NCI-H2196 (cell line): ENCODE data around the gene P2RY8.
"Not testable (repeated sequence)": the region's sequence is repeated elsewhere in the genome, so short reads cannot be mapped to it uniquely, and the experiment has no call there.

Source experiments
- DNase-seq: peaks from one replicate; lab custom pipeline; 2025; ENCODE audit not compliant: unreplicated experiment; lab: John Stamatoyannopoulos, UW

The P2RY8 gene

GRCh38 chrX:1488141-1488540, 48.8 kb downstream of the P2RY8 start:
- DNase-seq: no peak

DNA sequence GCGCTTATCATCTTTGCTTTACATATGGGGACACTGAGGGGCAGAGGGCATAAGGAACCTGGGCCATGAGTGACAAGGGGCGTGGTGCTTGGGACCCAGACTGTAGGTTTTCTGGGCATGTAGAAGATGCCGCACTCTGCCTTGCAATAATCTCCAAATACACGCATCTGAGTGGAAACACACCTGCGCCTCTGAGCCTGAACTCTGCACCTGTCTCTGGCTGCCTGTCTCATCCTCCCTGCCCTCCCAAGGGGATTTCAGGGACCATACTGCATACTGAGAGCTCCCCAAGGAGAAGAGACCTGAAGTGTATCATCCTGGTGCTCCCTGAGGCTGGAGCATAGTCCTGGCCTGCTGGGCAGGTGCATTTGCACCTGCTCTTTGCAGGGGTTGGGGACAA, 49.6 kb downstream of the P2RY8 start:
- DNase-seq: no peak

DNA sequence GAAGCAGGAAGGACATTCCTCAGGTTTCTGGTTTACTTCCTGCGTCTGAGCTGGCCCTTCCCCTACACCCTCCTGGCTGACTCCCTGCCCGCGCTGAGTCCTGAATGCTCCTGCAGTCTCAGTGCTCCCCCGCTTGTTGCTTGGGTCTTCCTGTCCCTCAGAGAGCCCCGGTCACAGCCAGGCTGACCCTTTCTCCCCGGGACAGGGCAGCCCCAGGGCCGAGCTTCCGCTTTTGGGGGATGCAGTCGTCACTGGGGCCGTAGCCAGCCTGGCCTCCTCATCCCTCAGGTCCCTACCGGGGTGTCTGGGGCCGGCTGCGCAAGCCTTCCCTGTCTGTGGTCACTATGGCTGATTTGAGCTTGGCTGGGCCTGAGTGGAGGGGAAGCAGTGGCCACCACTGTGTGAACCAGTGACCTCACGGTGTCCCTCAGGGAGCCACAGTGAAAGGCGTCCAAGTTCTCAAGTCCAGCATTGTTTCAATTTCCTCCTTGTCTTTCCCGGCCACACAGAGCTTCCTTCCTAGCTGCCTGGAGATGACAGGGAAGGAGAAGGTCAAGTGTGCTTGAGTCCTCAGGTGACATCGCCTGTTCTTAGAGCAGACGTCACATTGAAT, 50.1 kb downstream of the P2RY8 start:
- DNase-seq: no peak

GRCh38 chrX:1486177-1486576, 50.8 kb downstream of the P2RY8 start:
- no peak for DNase-seq

DNA sequence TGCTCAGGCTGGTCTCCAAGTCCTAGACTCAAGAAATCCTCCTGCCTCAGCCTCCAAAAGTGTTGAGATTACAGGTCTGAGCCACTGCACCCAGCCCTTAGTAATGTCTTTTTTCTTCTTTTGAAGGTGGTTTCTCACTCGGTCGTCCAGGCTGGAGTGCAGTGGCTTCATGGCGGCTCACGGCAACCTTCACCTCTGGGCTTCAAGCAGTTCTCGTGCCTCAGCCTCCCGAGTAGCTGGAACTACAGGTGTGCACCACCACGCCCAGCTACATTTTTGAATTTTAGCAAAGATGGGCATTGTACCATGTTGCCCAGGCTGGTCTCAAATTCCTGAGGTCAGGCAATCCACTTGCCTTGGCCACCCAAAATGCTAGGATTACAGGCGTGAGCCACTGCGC, 52.0 kb downstream of the P2RY8 start:
- DNase-seq: no peak

DNA sequence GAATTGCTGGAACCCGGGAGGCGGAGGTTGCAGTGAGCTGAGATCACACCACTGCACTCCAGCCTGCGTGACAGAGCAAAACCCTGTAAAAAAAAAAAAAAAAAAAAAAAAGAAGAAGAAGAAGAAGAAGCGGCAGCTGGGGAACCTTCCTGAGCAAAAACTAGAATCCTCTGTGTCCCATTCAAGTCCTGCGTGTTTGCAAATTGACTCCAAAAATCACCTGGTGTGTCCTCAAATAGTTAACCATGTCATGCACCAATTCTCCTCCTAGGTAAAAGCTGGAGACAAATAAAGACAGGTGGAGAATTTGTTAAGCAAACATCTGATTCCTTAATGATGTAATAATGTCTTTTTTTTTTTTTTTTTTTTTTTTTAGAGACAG, 52.4 kb downstream of the P2RY8 start:
- DNase-seq: no peak

- DNase-seq: no peak
These were observed 52.9 kb downstream of the P2RY8 start for GRCh38 chrX:1483843-1484637.

DNA sequence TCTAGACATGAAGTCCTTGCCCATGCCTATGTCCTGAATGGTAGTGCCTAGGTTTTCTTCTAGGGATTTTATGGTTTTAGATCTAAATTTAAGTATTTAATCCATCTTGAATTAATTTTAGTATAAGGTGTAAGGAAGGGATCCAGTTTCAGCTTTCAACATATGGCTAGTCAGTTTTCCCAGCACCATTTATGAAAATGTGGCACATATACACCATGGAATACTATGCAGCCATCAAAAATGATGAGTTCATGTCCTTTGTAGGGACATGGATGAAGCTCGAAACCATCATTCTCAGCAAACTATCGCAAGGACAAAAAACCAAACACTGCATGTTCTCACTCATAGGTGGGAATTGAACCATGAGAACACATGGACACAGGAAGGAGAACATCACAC, 54.5 kb downstream of the P2RY8 start:
- DNase-seq: not testable (repeated sequence)

- DNase-seq: no peak
These were observed 55.1 kb downstream of the P2RY8 start for GRCh38 chrX:1481636-1482529.

DNA sequence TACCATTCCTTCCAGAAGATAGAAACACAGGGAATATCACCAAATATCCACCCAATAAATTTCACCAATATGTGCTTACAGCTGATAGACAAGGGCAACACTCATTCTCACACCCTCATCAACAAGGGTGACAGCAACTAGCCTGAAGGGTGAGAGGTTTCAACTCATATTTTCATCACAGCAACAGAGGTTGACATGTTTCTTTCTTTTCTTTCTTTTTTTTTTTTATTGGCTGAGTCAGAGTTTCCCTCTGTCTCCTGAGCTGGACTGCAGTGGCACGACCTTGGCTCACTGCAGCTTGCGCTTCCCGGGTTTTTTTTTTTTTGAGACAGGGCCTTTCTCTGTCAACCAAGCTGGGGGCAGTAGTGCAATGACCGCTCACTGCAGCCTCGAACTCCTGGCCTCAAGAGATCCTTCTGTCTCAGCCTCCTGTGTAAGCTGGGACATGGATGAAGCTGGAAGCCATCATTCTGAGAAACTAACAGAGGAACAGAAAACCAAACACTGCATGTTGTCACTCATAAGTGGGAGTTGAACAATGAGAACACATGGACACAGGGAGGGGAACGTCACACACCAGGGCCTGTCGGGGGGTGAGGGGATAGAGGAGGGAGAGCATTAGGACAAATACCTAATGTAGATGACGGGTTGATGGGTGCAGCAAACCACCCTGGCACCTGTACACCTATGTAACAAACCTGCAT, 56.8 kb downstream of the P2RY8 start:
- no peak for DNase-seq

GRCh38 chrX:1477801-1478458, 59.1 kb downstream of the P2RY8 start:
- DNase-seq: no peak

DNA sequence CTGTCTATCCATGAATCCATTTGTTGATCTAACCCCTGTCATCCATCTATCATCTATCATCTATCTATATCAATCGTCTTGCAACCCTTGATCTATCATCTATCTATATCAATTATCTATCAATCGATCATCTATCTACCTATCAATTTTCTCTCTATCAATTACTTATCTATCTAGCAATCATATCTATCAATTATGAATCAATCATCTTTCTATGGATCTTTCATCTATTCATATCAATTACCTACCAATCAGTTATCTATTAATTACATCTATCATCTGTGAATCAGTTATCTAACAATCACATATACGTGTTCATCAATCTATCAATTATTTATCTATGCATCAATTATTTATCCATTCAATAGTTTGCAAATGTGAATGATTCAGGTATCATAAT, 59.8 kb downstream of the P2RY8 start:
- no peak for DNase-seq

GRCh38 chrX:1476682-1477081, 60.3 kb downstream of the P2RY8 start:
- DNase-seq: no peak

GRCh38 chrX:1475881-1476280, 61.1 kb downstream of the P2RY8 start:
- DNase-seq: no peak

DNA sequence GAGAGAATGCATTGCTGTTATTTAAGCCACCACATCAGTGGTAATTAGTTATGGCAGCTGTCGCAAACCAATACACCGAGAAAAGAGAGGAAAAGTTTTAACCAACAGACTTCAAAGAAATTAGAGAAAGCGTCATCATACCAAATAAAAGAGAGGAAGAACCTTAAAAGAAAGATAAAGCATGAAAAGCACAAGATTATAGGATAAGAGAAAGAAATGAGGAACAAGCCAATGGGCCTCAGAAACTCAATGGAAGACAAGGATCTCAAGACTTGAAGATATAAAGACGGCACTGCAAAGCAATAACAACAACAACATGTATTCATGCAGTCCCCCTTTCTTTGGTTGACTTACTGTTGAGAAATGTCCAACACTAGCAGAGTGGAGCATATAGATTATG, 61.5 kb downstream of the P2RY8 start:
- DNase-seq: no peak

- not testable (repeated sequence) for DNase-seq
These were observed 62.4 kb downstream of the P2RY8 start for GRCh38 chrX:1474593-1474992.

DNA sequence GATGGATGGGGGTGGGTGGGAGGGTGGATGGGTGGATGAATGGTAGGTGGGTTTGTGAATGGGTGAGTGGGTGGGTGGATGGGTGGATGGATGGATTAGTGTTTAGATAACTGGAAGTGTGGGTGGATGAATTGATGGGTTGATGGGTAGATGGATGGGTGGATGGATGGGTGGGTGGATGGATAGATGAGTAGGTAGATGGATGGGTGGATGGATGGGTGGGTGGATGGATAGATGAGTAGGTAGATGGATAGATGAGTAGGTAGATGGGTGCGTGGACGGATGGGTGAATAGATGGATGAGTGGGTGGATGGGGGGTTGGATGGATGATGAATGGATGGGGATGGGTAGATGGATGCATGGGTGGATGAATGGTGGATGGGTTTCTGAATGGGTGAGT, 64.0 kb downstream of the P2RY8 start:
- no peak for DNase-seq

GRCh38 chrX:1468250-1468772, 68.7 kb downstream of the P2RY8 start:
- DNase-seq: no peak

DNA sequence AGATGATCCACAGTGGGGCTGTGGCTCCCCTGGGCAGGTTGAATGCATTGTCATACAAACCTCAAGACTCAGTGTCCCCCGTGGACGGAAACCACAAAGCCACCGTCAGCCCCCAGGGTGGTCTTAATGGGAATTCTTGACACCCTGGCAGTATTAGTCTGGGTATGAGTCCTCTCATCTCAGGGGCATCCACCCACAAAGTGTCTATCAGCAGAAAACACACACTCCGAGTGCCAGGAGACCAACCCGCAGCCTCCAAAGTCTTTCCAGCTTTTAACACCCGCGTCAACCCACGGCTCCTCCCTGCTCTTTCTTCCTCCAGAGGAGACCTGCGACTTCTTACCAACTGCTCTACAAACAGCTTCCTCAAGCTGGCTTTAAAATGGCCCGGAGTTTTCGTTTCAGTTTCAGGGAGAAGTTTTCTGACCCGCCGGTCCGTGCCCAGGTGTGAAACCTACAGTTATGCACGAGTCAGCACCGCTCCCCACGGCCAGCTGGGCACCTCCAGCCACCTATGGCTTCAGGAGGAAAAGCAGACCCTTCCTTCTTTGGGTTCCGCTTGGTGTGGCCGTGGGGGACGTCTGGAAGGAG, 69.9 kb downstream of the P2RY8 start:
- DNase-seq: no peak

- no peak for DNase-seq
These were observed 70.7 kb downstream of the P2RY8 start for GRCh38 chrX:1466232-1466661.
